Measurements from ENCODE around the gene MFSD12.
"Not testable (repeated sequence)": the region's sequence is repeated elsewhere in the genome, so short reads cannot be mapped to it uniquely, and the experiment has no call there.

MFSD12 gene

DNA sequence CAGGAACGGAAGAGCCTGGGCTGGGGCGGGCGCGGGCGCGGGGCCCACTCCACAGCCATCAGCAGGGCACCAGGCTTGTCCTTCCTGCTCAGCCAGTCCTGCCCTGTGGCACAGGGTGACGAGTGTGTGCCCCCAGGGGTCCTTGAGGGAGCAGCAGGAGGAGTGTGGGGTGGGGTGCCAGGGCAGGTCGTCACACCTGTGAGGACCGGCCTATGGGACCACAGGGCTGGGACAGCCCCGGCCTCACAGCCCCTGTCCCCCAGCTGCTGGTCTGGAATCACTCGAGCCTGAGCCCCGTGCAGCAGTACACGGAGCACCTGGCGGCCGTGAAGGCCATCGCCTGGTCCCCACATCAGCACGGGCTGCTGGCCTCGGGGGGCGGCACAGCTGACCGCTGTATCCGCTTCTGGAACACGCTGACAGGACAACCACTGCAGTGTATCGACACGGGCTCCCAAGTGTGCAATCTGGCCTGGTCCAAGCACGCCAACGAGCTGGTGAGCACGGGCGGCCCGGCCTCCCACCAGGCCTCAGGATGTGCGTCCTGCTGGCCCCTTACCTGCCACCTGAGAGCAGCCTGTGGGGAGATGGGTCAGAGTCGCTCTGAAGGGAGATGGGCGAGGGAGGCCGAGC lies 25.1 kb downstream of the MFSD12 start:
- TF ChIP-seq, protein P1, sequence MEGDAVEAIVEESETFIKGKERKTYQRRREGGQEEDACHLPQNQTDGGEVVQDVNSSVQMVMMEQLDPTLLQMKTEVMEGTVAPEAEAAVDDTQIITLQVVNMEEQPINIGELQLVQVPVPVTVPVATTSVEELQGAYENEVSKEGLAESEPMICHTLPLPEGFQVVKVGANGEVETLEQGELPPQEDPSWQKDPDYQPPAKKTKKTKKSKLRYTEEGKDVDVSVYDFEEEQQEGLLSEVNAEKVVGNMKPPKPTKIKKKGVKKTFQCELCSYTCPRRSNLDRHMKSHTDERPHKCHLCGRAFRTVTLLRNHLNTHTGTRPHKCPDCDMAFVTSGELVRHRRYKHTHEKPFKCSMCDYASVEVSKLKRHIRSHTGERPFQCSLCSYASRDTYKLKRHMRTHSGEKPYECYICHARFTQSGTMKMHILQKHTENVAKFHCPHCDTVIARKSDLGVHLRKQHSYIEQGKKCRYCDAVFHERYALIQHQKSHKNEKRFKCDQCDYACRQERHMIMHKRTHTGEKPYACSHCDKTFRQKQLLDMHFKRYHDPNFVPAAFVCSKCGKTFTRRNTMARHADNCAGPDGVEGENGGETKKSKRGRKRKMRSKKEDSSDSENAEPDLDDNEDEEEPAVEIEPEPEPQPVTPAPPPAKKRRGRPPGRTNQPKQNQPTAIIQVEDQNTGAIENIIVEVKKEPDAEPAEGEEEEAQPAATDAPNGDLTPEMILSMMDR (conservative IDR thresholded peaks at IDR 0.05; ENCODE audit: low read length) = no peak
- no peak for DNase-seq (ENCODE audit: low read depth)
- H3K4me3 ChIP-seq (ENCODE audit: low read length) = no peak overlapping the region

- DNase-seq (ENCODE audit: low read depth) = no peak
- TF ChIP-seq, protein P1 (conservative IDR thresholded peaks at IDR 0.05; ENCODE audit: low read length) = no peak
- H3K4me3 ChIP-seq (ENCODE audit: low read length) = no peak overlapping the region
These were observed 25.7 kb downstream of the MFSD12 start for GRCh38 chr19:3531716-3532115.

- no peak for DNase-seq (ENCODE audit: low read depth)
- TF ChIP-seq, protein P1 (conservative IDR thresholded peaks at IDR 0.05; ENCODE audit: low read length) = no peak
- no peak overlapping the region for H3K4me3 ChIP-seq (ENCODE audit: low read length)
These were observed 27.0 kb downstream of the MFSD12 start for GRCh38 chr19:3530389-3530788.

DNA sequence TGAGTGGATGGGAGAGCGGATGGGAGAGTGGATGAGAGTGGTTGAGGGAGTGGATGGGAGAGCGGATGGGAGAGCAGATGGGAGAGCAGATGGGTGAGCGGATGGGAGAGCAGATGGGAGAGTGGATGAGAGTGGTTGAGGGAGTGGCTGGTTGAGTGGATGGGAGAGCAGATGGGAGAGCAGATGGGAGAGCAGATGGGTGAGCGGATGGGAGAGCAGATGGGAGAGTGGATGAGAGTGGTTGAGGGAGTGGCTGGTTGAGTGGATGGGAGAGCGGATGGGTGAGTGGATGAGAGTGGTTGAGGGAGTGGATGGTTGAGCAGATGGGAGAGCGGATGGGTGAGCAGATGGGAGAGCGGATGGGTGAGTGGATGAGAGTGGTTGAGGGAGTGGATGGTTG lies 28.1 kb downstream of the MFSD12 start:
- not testable (repeated sequence) for DNase-seq (ENCODE audit: low read depth)

DNA sequence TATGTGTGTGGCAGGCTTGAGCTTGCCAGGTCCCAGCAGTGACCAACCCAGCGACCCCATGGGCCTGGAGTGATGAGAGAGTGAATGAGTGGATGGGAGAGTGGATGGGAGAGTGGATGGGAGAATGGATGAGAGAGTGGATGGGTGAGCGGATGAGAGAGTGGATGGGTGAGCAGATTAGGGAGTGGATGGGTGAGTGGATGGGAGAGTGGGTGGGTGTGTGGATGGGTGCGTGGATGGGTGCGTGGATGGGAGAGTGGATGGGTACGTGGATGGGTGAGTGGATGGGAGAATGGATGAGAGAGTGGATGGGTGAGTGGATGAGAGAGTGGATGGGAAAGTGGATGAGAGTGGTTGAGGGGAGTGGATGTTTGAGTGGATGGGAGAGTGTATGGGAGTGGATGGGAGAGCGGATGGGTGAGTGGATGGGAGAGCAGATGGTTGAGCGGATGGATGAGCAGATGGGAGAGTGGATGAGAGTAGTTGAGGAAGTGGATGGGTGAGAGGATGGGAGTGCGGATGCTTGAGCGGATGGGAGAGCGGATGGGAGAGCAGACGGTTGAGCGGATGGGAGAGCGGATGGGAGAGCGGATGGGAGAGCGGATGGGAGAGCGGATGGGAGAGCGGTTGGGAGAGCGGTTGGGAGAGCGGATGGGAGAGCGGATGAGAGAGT lies 28.7 kb downstream of the MFSD12 start:
- H3K4me3 ChIP-seq (ENCODE audit: low read length) = no peak overlapping the region
- TF ChIP-seq, protein P1 (conservative IDR thresholded peaks at IDR 0.05; ENCODE audit: low read length) = no peak
- no peak for DNase-seq (ENCODE audit: low read depth)

More for the DNA sequence above, 28.1 kb downstream of the MFSD12 start:
- not testable (repeated sequence) for H3K4me3 ChIP-seq (ENCODE audit: low read length)

DNA sequence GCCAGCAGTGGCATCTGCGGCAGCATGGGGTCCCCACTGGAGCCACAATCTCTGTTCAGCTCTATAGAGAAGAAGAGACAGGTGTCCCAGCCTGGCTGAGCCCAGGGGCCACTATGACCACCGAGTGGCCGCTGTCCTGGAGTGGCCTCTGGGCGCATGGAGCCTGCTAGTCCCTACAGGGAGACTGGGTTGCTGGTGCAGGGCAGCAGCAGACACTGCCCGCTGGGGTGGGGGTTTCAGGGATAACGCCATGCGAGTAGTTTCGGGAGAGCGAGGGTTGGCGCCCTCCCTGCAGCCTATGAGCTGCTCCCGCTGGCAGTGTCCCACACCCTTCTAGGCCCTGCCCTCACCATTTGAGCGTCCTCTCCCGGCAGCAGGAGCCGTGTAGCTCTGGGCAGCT lies 29.3 kb downstream of the MFSD12 start:
- TF ChIP-seq, protein P1 (conservative IDR thresholded peaks at IDR 0.05; ENCODE audit: low read length) = no peak
- no peak overlapping the region for H3K4me3 ChIP-seq (ENCODE audit: low read length)
- no peak for DNase-seq (ENCODE audit: low read depth)

DNA sequence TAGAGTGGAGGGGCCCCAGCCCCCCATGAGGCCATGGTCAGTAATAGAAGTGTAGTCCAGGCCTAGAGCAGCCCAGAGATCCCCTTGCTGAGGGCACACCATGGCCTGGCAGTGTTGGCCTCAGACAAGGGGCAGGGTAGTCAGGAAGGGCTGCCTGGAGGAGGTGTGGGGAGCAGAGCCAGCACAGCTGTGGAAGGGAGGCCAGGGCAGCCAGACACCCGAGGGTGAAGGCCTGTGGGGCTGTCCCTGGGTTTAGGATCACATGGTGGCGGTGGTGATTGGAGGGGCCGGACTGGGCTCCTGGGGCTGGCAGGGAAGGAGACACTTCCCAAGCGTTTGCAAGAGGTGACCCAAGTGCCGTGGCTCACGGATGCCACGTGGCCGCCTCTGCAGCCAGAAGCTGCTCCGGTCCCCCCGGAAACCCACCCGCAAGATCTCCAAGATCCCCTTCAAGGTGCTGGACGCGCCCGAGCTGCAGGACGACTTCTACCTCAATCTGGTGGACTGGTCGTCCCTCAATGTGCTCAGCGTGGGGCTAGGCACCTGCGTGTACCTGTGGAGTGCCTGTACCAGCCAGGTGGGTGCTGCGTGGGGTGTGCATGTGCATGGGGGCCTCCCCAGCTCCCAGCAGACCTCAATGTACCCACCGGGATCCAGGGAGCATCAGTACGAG lies 30.0 kb downstream of the MFSD12 start:
- DNase-seq (ENCODE audit: low read depth) = no peak
- no peak overlapping the region for H3K4me3 ChIP-seq (ENCODE audit: low read length)
- TF ChIP-seq, protein P1 (conservative IDR thresholded peaks at IDR 0.05; ENCODE audit: low read length) = no peak

Measured in AG10803 (cell line).